Erythroblast (primary cell): Measurements from ENCODE around the gene HLF.

ENCODE experiments used
- GATA1 ChIP-seq: IDR thresholded peaks from 2 replicates; pipeline ENCODE4 v1.6.1; 2011; ENCODE audit warnings: low read depth, mild to moderate bottlenecking, control low read depth, low read length, moderate library complexity
- POLR2A ChIP-seq: IDR thresholded peaks from 2 replicates; pipeline ENCODE4 v1.6.1; 2011; ENCODE audit warnings: mild to moderate bottlenecking, low read length

- TF ChIP-seq POLR2A = no peak
- TF ChIP-seq GATA1 = no peak
Measured at GRCh38 chr17:55289978-55290377, 25.2 kb downstream of the HLF start.
